HL-60 (cell line): ENCODE measurements around the gene UXT.

Source experiments
- GABPA ChIP-seq: IDR thresholded peaks from 2 replicates; pipeline ENCODE4 v1.6.1; 2012; ENCODE audit warnings: low read depth
- POLR2AphosphoS5 ChIP-seq: IDR thresholded peaks from 2 replicates; pipeline ENCODE4 v1.6.1; 2012; ENCODE audit warnings: low read depth
- TF ChIP-seq, protein P1 (sequence below): IDR thresholded peaks from one replicate; pipeline ENCODE4 v1.5.1; 2011; ENCODE audit warnings: low read length, control low read depth, inconsistent platforms; ENCODE audit not compliant: insufficient read depth

DNA sequence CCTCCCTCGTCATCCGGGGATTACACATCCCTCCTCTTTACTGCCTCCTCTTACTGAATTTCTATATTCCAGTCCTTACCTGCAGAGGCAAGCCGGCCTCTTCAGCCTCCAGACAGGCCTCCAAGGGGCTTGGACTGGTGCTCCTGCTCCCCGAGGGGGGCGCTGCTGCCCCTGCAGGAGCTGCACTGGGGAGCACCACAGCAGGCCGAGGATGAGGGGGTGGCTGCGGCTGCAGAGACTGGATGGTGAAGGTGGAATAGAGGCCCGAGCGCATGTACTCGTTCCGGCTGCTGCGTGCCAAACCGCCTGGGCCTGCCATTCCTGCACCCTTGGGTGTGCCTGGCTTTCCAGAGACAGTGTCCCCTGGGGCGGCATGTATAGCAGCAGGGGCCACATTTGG, 20.2 kb downstream of the UXT start:
- TF ChIP-seq, protein P1, sequence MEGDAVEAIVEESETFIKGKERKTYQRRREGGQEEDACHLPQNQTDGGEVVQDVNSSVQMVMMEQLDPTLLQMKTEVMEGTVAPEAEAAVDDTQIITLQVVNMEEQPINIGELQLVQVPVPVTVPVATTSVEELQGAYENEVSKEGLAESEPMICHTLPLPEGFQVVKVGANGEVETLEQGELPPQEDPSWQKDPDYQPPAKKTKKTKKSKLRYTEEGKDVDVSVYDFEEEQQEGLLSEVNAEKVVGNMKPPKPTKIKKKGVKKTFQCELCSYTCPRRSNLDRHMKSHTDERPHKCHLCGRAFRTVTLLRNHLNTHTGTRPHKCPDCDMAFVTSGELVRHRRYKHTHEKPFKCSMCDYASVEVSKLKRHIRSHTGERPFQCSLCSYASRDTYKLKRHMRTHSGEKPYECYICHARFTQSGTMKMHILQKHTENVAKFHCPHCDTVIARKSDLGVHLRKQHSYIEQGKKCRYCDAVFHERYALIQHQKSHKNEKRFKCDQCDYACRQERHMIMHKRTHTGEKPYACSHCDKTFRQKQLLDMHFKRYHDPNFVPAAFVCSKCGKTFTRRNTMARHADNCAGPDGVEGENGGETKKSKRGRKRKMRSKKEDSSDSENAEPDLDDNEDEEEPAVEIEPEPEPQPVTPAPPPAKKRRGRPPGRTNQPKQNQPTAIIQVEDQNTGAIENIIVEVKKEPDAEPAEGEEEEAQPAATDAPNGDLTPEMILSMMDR: no peak
- TF ChIP-seq POLR2AphosphoS5 (no peak), GABPA (no peak)
